ENCODE results near the gene KLHL34. TPM values are rescaled to one million over a fixed set of nuclear protein-coding genes. Genes with fewer than 3 reads are reported as not detected.
A peak's percentile ranks its signal among the peaks of the same experiment; 100 is the strongest.

Gene KLHL34
- total and polyA plus RNA-seq, 2 donors, result 0.05 to 0.16 TPM

- DNase-seq (ENCODE audit: low read depth in 6 of 9, low spot score in 9 of 9), result no peak
- H3K27ac ChIP-seq (ENCODE audit: low read depth in 1 of 2, low read length in 1 of 2), result no peak overlapping the region
- no peaks in the 10 kb centered on the region for H3K36me3 ChIP-seq (ENCODE audit: control insufficient read depth in 2 of 2, insufficient read depth in 2 of 2, low read length in 1 of 2)
- WGBS, result 28% methylated on average over 23 of the region's 23 CpGs
- H3K27me3 ChIP-seq (ENCODE audit: control insufficient read depth in 2 of 2, insufficient read depth in 1 of 2, low read length in 1 of 2), result peaks cover 15 to 47% of the 10 kb centered on the region in 2 donors
- H3K4me1 ChIP-seq (ENCODE audit: control insufficient read depth in 2 of 2, insufficient read depth in 2 of 2, low read length in 2 of 2), result peaks cover 0 to 4% of the 10 kb centered on the region in 2 donors
- peak overlapping the region in 1 of 2 donors; percentile 26 for H3K4me3 ChIP-seq (ENCODE audit: low read length in 2 of 2)
- peaks cover 0 to 14% of the 10 kb centered on the region in 2 donors for H3K9me3 ChIP-seq (ENCODE audit: control insufficient read depth in 2 of 2, insufficient read depth in 1 of 2, low read length in 1 of 2)
Observed at GRCh38 chrX:21658746-21659145, 616 bp upstream of the KLHL34 start.

GRCh38 chrX:21657318-21658151, 595 bp downstream of the KLHL34 start:
- H3K27me3 ChIP-seq (ENCODE audit: control insufficient read depth in 2 of 2, insufficient read depth in 1 of 2, low read length in 1 of 2), result peaks cover 15 to 47% of the 10 kb centered on the region in 2 donors
- WGBS, result 33% methylated on average over 57 of the region's 57 CpGs
- peaks cover 0 to 14% of the 10 kb centered on the region in 2 donors for H3K9me3 ChIP-seq (ENCODE audit: control insufficient read depth in 2 of 2, insufficient read depth in 1 of 2, low read length in 1 of 2)
- peaks cover 0 to 4% of the 10 kb centered on the region in 2 donors for H3K4me1 ChIP-seq (ENCODE audit: control insufficient read depth in 2 of 2, insufficient read depth in 2 of 2, low read length in 2 of 2)
- no peak overlapping the region for H3K27ac ChIP-seq (ENCODE audit: low read depth in 1 of 2, low read length in 1 of 2)
- H3K4me3 ChIP-seq (ENCODE audit: low read length in 2 of 2), result peak overlapping the region in 1 of 2 donors; percentile 26
- peak in 1 of 9 donors; percentile 17 for DNase-seq (ENCODE audit: low read depth in 6 of 9, low spot score in 9 of 9)
- no peaks in the 10 kb centered on the region for H3K36me3 ChIP-seq (ENCODE audit: control insufficient read depth in 2 of 2, insufficient read depth in 2 of 2, low read length in 1 of 2)

- Histone ChIP-seq H3K27me3 (ENCODE audit: control insufficient read depth in 2 of 2, insufficient read depth in 1 of 2, low read length in 1 of 2) (peaks cover 15 to 44% of the 10 kb centered on the region in 2 donors), H3K27ac (ENCODE audit: low read depth in 1 of 2, low read length in 1 of 2) (no peak overlapping the region), H3K4me3 (ENCODE audit: low read length in 2 of 2) (no peak overlapping the region), H3K4me1 (ENCODE audit: control insufficient read depth in 2 of 2, insufficient read depth in 2 of 2, low read length in 2 of 2) (peaks cover 0 to 4% of the 10 kb centered on the region in 2 donors), H3K36me3 (ENCODE audit: control insufficient read depth in 2 of 2, insufficient read depth in 2 of 2, low read length in 1 of 2) (no peaks in the 10 kb centered on the region), H3K9me3 (ENCODE audit: control insufficient read depth in 2 of 2, insufficient read depth in 1 of 2, low read length in 1 of 2) (peaks cover 0 to 14% of the 10 kb centered on the region in 2 donors)
- no peak for DNase-seq (ENCODE audit: low read depth in 6 of 9, low spot score in 9 of 9)
- 48% methylated on average over 61 of the region's 61 CpGs for WGBS
Observed at GRCh38 chrX:21656587-21657317, 1.4 kb downstream of the KLHL34 start.

GRCh38 chrX:21655901-21656586, 2.1 kb downstream of the KLHL34 start:
- peaks cover 0 to 14% of the 10 kb centered on the region in 2 donors for H3K9me3 ChIP-seq (ENCODE audit: control insufficient read depth in 2 of 2, insufficient read depth in 1 of 2, low read length in 1 of 2)
- H3K4me1 ChIP-seq (ENCODE audit: control insufficient read depth in 2 of 2, insufficient read depth in 2 of 2, low read length in 2 of 2), result peaks cover 0 to 4% of the 10 kb centered on the region in 2 donors
- H3K27me3 ChIP-seq (ENCODE audit: control insufficient read depth in 2 of 2, insufficient read depth in 1 of 2, low read length in 1 of 2), result peaks cover 15 to 43% of the 10 kb centered on the region in 2 donors
- H3K36me3 ChIP-seq (ENCODE audit: control insufficient read depth in 2 of 2, insufficient read depth in 2 of 2, low read length in 1 of 2), result no peaks in the 10 kb centered on the region
- H3K27ac ChIP-seq (ENCODE audit: low read depth in 1 of 2, low read length in 1 of 2), result peak overlapping the region in 1 of 2 donors; percentile 18
- DNase-seq (ENCODE audit: low read depth in 6 of 9, low spot score in 9 of 9), result no peak
- 16% methylated on average over 76 of the region's 76 CpGs for WGBS
- no peak overlapping the region for H3K4me3 ChIP-seq (ENCODE audit: low read length in 2 of 2)

- no peaks in the 10 kb centered on the region for H3K27me3 ChIP-seq (ENCODE audit: control insufficient read depth in 2 of 2, insufficient read depth in 1 of 2, low read length in 1 of 2)
- no peaks in the 10 kb centered on the region for H3K36me3 ChIP-seq (ENCODE audit: control insufficient read depth in 2 of 2, insufficient read depth in 2 of 2, low read length in 1 of 2)
- H3K4me1 ChIP-seq (ENCODE audit: control insufficient read depth in 2 of 2, insufficient read depth in 2 of 2, low read length in 2 of 2), result no peaks in the 10 kb centered on the region
- no peak overlapping the region for H3K27ac ChIP-seq (ENCODE audit: low read depth in 1 of 2, low read length in 1 of 2)
- H3K4me3 ChIP-seq (ENCODE audit: low read length in 2 of 2), result no peak overlapping the region
- DNase-seq (ENCODE audit: low read depth in 6 of 9, low spot score in 9 of 9), result no peak
- 98% methylated on average over 3 of the region's 3 CpGs for WGBS
- H3K9me3 ChIP-seq (ENCODE audit: control insufficient read depth in 2 of 2, insufficient read depth in 1 of 2, low read length in 1 of 2), result no peaks in the 10 kb centered on the region
Observed at GRCh38 chrX:21645886-21646285, 12.2 kb downstream of the KLHL34 start.

GRCh38 chrX:21645431-21645830, 12.7 kb downstream of the KLHL34 start:
- Histone ChIP-seq H3K27ac (ENCODE audit: low read depth in 1 of 2, low read length in 1 of 2) (no peak overlapping the region), H3K36me3 (ENCODE audit: control insufficient read depth in 2 of 2, insufficient read depth in 2 of 2, low read length in 1 of 2) (no peaks in the 10 kb centered on the region), H3K9me3 (ENCODE audit: control insufficient read depth in 2 of 2, insufficient read depth in 1 of 2, low read length in 1 of 2) (no peaks in the 10 kb centered on the region), H3K27me3 (ENCODE audit: control insufficient read depth in 2 of 2, insufficient read depth in 1 of 2, low read length in 1 of 2) (no peaks in the 10 kb centered on the region), H3K4me1 (ENCODE audit: control insufficient read depth in 2 of 2, insufficient read depth in 2 of 2, low read length in 2 of 2) (no peaks in the 10 kb centered on the region), H3K4me3 (ENCODE audit: low read length in 2 of 2) (no peak overlapping the region)
- DNase-seq (ENCODE audit: low read depth in 6 of 9, low spot score in 9 of 9), result no peak

- no peaks in the 10 kb centered on the region for H3K4me1 ChIP-seq (ENCODE audit: control insufficient read depth in 2 of 2, insufficient read depth in 2 of 2, low read length in 2 of 2)
- 97% methylated on average over 3 of the region's 3 CpGs for WGBS
- no peaks in the 10 kb centered on the region for H3K36me3 ChIP-seq (ENCODE audit: control insufficient read depth in 2 of 2, insufficient read depth in 2 of 2, low read length in 1 of 2)
- no peak overlapping the region for H3K27ac ChIP-seq (ENCODE audit: low read depth in 1 of 2, low read length in 1 of 2)
- H3K9me3 ChIP-seq (ENCODE audit: control insufficient read depth in 2 of 2, insufficient read depth in 1 of 2, low read length in 1 of 2), result no peaks in the 10 kb centered on the region
- no peak for DNase-seq (ENCODE audit: low read depth in 6 of 9, low spot score in 9 of 9)
- H3K4me3 ChIP-seq (ENCODE audit: low read length in 2 of 2), result no peak overlapping the region
- no peaks in the 10 kb centered on the region for H3K27me3 ChIP-seq (ENCODE audit: control insufficient read depth in 2 of 2, insufficient read depth in 1 of 2, low read length in 1 of 2)
Observed at GRCh38 chrX:21639775-21640174, 18.4 kb downstream of the KLHL34 start.

GRCh38 chrX:21638311-21638710, 19.8 kb downstream of the KLHL34 start:
- WGBS, result 98% methylated on average over 2 of the region's 2 CpGs
- no peaks in the 10 kb centered on the region for H3K4me1 ChIP-seq (ENCODE audit: control insufficient read depth in 2 of 2, insufficient read depth in 2 of 2, low read length in 2 of 2)
- H3K4me3 ChIP-seq (ENCODE audit: low read length in 2 of 2), result no peak overlapping the region
- no peak for DNase-seq (ENCODE audit: low read depth in 6 of 9, low spot score in 9 of 9)
- H3K9me3 ChIP-seq (ENCODE audit: control insufficient read depth in 2 of 2, insufficient read depth in 1 of 2, low read length in 1 of 2), result no peaks in the 10 kb centered on the region
- no peaks in the 10 kb centered on the region for H3K36me3 ChIP-seq (ENCODE audit: control insufficient read depth in 2 of 2, insufficient read depth in 2 of 2, low read length in 1 of 2)
- H3K27me3 ChIP-seq (ENCODE audit: control insufficient read depth in 2 of 2, insufficient read depth in 1 of 2, low read length in 1 of 2), result no peaks in the 10 kb centered on the region
- H3K27ac ChIP-seq (ENCODE audit: low read depth in 1 of 2, low read length in 1 of 2), result no peak overlapping the region

- Histone ChIP-seq H3K4me3 (ENCODE audit: low read length in 2 of 2) (no peak overlapping the region), H3K27me3 (ENCODE audit: control insufficient read depth in 2 of 2, insufficient read depth in 1 of 2, low read length in 1 of 2) (no peaks in the 10 kb centered on the region), H3K27ac (ENCODE audit: low read depth in 1 of 2, low read length in 1 of 2) (no peak overlapping the region), H3K36me3 (ENCODE audit: control insufficient read depth in 2 of 2, insufficient read depth in 2 of 2, low read length in 1 of 2) (no peaks in the 10 kb centered on the region), H3K4me1 (ENCODE audit: control insufficient read depth in 2 of 2, insufficient read depth in 2 of 2, low read length in 2 of 2) (no peaks in the 10 kb centered on the region), H3K9me3 (ENCODE audit: control insufficient read depth in 2 of 2, insufficient read depth in 1 of 2, low read length in 1 of 2) (no peaks in the 10 kb centered on the region)
- WGBS, result 89% methylated on average over 2 of the region's 2 CpGs
- DNase-seq (ENCODE audit: low read depth in 6 of 9, low spot score in 9 of 9), result no peak
Observed at GRCh38 chrX:21632027-21632426, 26.1 kb downstream of the KLHL34 start.

Measured in thymus (tissue), 11 donors.